Body of pancreas (tissue), 4 donors: ENCODE measurements around the gene IL20RA.

Experiments used
- CTCF ChIP-seq, 7 experiments: fragments of 450-650 bp in 4 of 7; fragments of 200-600 bp in 3 of 7; sonication (generic) in 3 of 7; IDR thresholded peaks; one replicate each; pipeline ENCODE4 v1.5.1; 2016 to 2019; ENCODE audit warnings: antibody characterized with exemption in 7 of 7
- POLR2A ChIP-seq, 3 donors: fragments of 450-650 bp; IDR thresholded peaks; one replicate each; pipeline ENCODE4 v1.6.1; 2016; ENCODE audit warnings: antibody characterized with exemption in 3 of 3, mild to moderate bottlenecking in 2 of 3

- TF ChIP-seq CTCF (IDR thresholded peaks at IDR 0.05) (no peak), POLR2A (IDR thresholded peaks at IDR 0.05) (no peak)
Measured at GRCh38 chr6:136968837-136969236, 75.9 kb downstream of the IL20RA start.
